Islet of Langerhans (tissue), 1 donor: ENCODE measurements around the gene ASGR1.

Source experiments
- FAIRE-seq: peaks from one replicate; lab custom pipeline; 2011; peaks lifted over from hg19 to GRCh38; lab: Jason Lieb, UNC

Gene ASGR1

GRCh38 chr17:7179317-7180254 lies at the start of gene ASGR1:
Gene ASGR1, minus strand, starts transcription at chr17:7179370. Its CDS starts 807 bp downstream, at chr17:7178563.
- no peak for FAIRE-seq

GRCh38 chr17:7228920-7229319 lies 49.8 kb upstream of the ASGR1 start:
- no peak for FAIRE-seq

- FAIRE-seq: no peak
Observed at GRCh38 chr17:7226721-7227710, 47.8 kb upstream of the ASGR1 start.

GRCh38 chr17:7225711-7226331 lies 46.7 kb upstream of the ASGR1 start:
- no peak for FAIRE-seq

- no peak for FAIRE-seq
Observed at GRCh38 chr17:7224661-7225111, 45.5 kb upstream of the ASGR1 start.

GRCh38 chr17:7224110-7224509 lies 44.9 kb upstream of the ASGR1 start:
- no peak for FAIRE-seq

- no peak for FAIRE-seq
Observed at GRCh38 chr17:7223375-7223774, 44.2 kb upstream of the ASGR1 start.

- FAIRE-seq: no peak
Observed at GRCh38 chr17:7222972-7223292, 43.8 kb upstream of the ASGR1 start.

- FAIRE-seq: no peak
Observed at GRCh38 chr17:7222093-7222971, 43.2 kb upstream of the ASGR1 start.

- FAIRE-seq: no peak
Observed at GRCh38 chr17:7221278-7222092, 42.3 kb upstream of the ASGR1 start.

- FAIRE-seq: no peak
Observed at GRCh38 chr17:7220593-7221277, 41.6 kb upstream of the ASGR1 start.

GRCh38 chr17:7219812-7220592 lies 40.8 kb upstream of the ASGR1 start, which contains the start of the genes ACADVL and DLG4:
Gene ACADVL, plus strand, starts transcription at chr17:7219938. Its CDS starts 47 bp downstream, at chr17:7219985.
Gene DLG4, minus strand, starts transcription at chr17:7219836.
- FAIRE-seq: no peak

GRCh38 chr17:7219229-7219811 lies 40.1 kb upstream of the ASGR1 start:
- no peak for FAIRE-seq

GRCh38 chr17:7218758-7219157 lies 39.6 kb upstream of the ASGR1 start:
- FAIRE-seq: no peak

GRCh38 chr17:7218166-7218565 lies 39.0 kb upstream of the ASGR1 start:
- FAIRE-seq: no peak

GRCh38 chr17:7217113-7217987 lies 38.2 kb upstream of the ASGR1 start:
- no peak for FAIRE-seq
